ENCODE measurements around the gene SAMD1. TPM values are rescaled to one million over a fixed set of nuclear protein-coding genes. Genes with fewer than 3 reads are reported as not detected.
A peak's percentile ranks its signal among the peaks of the same experiment; 100 is the strongest.

The SAMD1 gene
- polyA plus RNA-seq (2011; rRNA removed) (7.4 and 9.2 TPM in 2 replicates), polyA minus RNA-seq (2011; rRNA and poly(A)+ RNA removed) (7.1 and 7.2 TPM in 2 replicates)

DNA sequence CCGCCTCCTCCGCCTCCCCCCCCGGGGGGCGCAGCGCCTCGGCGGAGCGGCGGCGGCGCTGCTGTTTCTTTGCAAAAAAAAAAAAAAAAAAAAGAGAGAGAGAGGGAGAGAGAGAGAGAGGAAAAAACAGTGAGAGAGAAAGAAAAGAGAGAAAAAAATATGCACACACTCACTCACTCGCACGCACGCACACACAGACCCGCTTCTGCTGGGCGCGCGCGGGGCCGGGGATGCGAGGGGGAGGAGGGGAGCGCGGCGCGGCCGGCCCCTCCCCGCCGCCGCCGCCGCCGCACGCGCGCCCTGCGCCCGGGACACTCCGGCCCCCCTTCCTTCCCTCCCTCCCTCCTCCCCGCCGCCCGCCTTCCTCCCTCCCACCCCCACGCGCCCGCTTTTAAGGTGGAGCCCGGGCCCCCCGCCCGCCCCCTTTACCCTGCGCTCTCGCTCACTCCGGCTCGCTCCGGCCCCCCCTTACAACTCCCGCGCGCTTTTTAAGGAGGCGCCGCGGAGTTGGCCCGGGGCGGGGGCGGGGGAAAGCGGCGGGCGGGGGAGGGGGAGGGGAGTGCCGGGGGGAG is at the start of gene SAMD1:
TSS of gene SAMD1 (minus strand) at position 243 of the 572 bp plus-strand sequence.
- Histone ChIP-seq H3K36me3 (ENCODE audit: control insufficient read depth, insufficient read depth, low read length) (peaks cover 2% of the 10 kb centered on the region), H3K4me3 (ENCODE audit: low read depth, low read length) (peak within 1 kb of the TSS; percentile 78), H3K27me3 (ENCODE audit: control insufficient read depth, insufficient read depth, low read length) (no peaks in the 10 kb centered on the region)
- DNase-seq (ENCODE audit: low read depth) = no peak
- ChIA-PET CTCF (no interaction called here), POLR2A (no interaction called here)
- TF ChIP-seq, protein P1, sequence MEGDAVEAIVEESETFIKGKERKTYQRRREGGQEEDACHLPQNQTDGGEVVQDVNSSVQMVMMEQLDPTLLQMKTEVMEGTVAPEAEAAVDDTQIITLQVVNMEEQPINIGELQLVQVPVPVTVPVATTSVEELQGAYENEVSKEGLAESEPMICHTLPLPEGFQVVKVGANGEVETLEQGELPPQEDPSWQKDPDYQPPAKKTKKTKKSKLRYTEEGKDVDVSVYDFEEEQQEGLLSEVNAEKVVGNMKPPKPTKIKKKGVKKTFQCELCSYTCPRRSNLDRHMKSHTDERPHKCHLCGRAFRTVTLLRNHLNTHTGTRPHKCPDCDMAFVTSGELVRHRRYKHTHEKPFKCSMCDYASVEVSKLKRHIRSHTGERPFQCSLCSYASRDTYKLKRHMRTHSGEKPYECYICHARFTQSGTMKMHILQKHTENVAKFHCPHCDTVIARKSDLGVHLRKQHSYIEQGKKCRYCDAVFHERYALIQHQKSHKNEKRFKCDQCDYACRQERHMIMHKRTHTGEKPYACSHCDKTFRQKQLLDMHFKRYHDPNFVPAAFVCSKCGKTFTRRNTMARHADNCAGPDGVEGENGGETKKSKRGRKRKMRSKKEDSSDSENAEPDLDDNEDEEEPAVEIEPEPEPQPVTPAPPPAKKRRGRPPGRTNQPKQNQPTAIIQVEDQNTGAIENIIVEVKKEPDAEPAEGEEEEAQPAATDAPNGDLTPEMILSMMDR (IDR thresholded peaks at IDR 0.05; ENCODE audit: insufficient read depth, low read depth, low read length) = no peak

DNA sequence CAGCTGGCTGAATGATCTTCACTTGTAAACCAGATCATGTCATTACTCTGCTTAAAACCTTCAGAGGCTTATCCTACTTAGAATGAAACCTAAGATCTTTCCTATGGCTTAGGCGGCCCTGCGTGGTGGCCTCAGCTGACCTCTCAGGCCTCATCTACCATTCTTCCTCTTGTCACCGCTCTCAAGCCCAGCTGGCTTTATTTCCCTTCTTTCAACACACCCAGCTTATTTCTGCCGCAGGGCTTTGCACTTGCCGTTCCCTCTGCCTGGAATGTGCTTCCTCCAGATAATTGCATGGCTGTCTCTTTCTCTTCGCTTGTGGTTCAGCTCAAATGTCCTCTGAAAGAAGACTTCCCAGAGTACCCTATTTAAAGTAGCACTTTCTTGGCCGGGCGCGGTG is 49.4 kb upstream of the SAMD1 start:
- Histone ChIP-seq H3K36me3 (ENCODE audit: control insufficient read depth, insufficient read depth, low read length) (no peaks in the 10 kb centered on the region), H3K4me3 (ENCODE audit: low read depth, low read length) (no peak overlapping the region), H3K27me3 (ENCODE audit: control insufficient read depth, insufficient read depth, low read length) (no peaks in the 10 kb centered on the region)
- TF ChIP-seq, protein P1 (IDR thresholded peaks at IDR 0.05; ENCODE audit: insufficient read depth, low read depth, low read length) = no peak
- POLR2A ChIA-PET = no interaction called here
- DNase-seq (ENCODE audit: low read depth) = no peak
- CTCF ChIA-PET = interaction anchor here (0.6 to 6.6 kb wide), 5 partner anchors 8 to 266 kb away, joined by 3 to 52 read pairs (median 4); no protein-coding TSS in a partner anchor

DNA sequence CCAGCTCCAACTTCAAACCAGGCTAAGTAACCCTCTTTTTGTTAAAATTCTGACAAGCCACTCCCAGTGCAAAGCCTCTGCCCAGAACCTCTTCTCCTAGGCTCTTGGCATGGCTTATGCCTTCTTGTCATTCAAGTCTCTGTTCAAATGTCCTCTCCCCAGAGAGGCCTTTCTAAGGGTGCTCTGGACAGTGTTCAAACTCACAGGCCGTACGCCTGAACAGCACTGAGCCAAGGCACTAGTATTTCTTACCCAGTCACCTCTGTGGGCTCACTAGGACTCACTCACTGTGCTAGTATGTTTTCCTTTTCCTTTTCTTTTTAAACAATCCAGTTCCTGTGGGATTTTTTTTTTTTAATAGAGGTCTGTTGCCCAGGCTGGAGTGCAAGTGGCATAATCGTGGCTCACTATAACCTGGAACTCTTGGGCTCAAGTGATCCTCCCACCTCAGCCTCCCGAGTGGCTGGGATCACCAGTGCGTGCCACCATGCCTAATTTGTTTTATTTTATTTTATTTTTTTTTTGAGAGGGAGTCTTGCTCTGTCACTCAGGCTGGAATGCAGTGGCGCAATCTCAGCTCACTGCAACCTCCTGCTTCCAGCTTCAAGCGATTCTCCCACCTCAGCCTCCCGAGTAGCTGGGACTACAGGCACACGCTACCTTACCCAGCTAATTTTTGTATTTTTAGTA is 48.2 kb upstream of the SAMD1 start:
- TF ChIP-seq, protein P1 (IDR thresholded peaks at IDR 0.05; ENCODE audit: insufficient read depth, low read depth, low read length) = no peak
- H3K36me3 ChIP-seq (ENCODE audit: control insufficient read depth, insufficient read depth, low read length) = no peaks in the 10 kb centered on the region
- H3K27me3 ChIP-seq (ENCODE audit: control insufficient read depth, insufficient read depth, low read length) = no peaks in the 10 kb centered on the region
- ChIA-PET POLR2A (no interaction called here), CTCF (interaction anchor here (0.9 to 6.6 kb wide), 4 partner anchors 9 to 267 kb away, joined by 4 to 52 read pairs (median 12); no protein-coding TSS in a partner anchor)
- H3K4me3 ChIP-seq (ENCODE audit: low read depth, low read length) = no peak overlapping the region
- DNase-seq (ENCODE audit: low read depth) = no peak

DNA sequence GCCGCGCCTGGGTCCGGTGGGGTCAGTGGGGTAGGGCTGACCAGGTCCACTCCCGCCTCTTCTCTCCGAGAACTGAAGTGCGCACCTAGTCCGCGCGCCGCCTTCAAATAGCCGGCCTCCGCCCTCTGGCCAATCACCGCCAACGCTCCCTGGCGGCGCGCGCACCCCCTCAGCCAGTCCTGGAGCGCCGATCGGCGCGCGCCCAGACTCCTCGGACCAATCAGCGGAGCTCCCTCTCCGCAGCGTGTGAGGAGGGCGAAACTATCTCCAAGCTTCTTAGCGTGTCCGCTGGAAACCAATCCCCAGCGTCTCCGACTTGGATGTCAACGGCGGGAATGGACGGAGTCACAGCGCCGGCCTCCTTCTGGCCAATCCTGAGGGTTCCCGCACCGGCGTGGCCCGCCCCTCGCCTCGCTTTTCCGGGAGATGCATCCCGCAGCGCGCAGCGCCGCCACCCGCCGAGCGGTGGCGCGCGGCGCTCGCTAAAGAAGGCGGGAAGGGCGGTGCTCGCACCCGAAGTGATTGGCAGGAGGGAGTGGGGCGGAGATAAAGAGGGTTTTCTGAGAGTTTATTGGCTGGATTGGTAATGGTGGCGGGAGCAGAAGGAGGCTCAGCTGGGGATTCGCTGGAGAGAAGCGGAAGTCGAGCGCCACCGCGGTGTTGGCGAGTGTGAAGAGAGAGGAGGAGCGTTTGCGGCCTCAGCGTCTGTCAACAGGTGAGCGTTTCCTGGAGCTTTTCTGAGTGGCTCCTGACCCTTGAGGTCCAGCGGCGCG is 46.1 kb upstream of the SAMD1 start, which contains the start of gene ASF1B:
TSS of gene ASF1B (minus strand) at position 81 of the 773 bp plus-strand sequence. CDS start 133 bp downstream, outside the sequence.
- TF ChIP-seq, protein P1 (IDR thresholded peaks at IDR 0.05; ENCODE audit: insufficient read depth, low read depth, low read length) = peak; percentile 66
- DNase-seq (ENCODE audit: low read depth) = peak; percentile 99
- Histone ChIP-seq H3K36me3 (ENCODE audit: control insufficient read depth, insufficient read depth, low read length) (no peaks in the 10 kb centered on the region), H3K4me3 (ENCODE audit: low read depth, low read length) (peak within 1 kb of the TSS; percentile 93), H3K27me3 (ENCODE audit: control insufficient read depth, insufficient read depth, low read length) (no peaks in the 10 kb centered on the region)
- ChIA-PET CTCF (interaction anchor here (0.6 to 6.6 kb wide), 58 partner anchors 8 to 1743 kb away, joined by 3 to 52 read pairs (median 4); partner anchors contain the start of genes NANOS3 and PRKACA), POLR2A (interaction anchor here (0.6 to 1.0 kb wide), 2 partner anchors 274 to 341 kb away, joined by 3 read pairs; partner anchors contain the start of gene ZSWIM4)
